Stimulated activated CD4-positive, alpha-beta T cell treated with anti-CD3 and anti-CD28 coated beads, Interleukin-1b, Interleukin-23, amount 100 ng/mL, for 48 hours (primary cell): ENCODE data around the gene RFX3.

Experiments
- DNase-seq: peaks from one replicate; pipeline ENCODE4 v3.0.0-alpha.2; 2020

Gene RFX3

GRCh38 chr9:3513265-3513818 is 12.5 kb downstream of the RFX3 start:
- no peak for DNase-seq

- DNase-seq = no peak
Measured at GRCh38 chr9:3511551-3511950, 14.2 kb downstream of the RFX3 start.

DNA sequence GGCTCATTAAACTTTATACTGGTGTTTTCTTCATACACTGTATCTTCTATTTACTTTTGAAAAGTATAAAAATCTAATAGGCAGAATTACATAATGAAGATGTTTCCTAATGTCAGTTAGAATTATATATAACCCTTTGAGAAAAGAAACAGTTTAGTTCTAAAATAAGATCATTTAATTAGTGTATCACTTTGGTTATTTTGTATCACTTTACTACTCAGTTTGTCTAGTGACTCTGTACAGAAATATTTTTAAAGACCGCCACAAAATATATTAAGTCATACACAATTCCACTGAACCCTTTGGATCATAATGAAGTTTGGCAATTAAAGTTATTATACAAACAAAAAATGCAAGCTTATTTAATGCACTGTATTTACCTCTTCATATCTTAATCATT is 15.0 kb downstream of the RFX3 start:
- DNase-seq = no peak

GRCh38 chr9:3509926-3510325 is 15.9 kb downstream of the RFX3 start:
- no peak for DNase-seq

GRCh38 chr9:3508521-3509291 is 17.1 kb downstream of the RFX3 start:
- DNase-seq = no peak

- DNase-seq = no peak
Measured at GRCh38 chr9:3508078-3508431, 17.7 kb downstream of the RFX3 start.

DNA sequence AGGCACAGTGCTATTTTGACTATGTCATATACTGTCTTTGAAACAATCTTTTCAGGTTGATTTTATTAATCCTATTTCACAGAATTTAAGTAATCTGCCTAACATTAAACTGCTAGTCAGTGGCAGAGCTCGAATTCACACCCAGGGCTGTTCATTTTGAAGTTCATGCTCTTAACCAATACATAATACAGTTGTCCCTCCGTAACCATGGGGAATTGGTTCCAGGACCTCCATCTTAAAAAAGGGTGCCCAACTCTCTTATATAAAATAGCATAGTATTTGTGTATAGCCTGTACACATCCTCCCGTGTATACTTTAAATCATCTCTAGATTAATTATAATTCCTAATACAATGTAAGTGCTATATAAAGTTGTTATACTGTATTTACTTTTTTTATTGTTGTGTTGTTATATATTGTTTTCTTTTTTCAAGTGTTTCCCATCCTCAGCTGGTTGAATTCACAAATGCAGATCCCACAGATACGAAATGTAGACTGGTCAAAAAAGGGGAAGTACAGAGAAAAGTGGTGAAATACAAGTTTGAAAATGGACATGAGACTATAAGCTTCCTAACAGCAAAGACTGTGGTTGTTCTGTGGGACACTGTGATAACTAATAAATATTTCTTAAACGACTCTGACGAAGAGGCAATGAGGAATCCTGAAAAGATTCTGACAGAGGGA is 18.3 kb downstream of the RFX3 start:
- no peak for DNase-seq

GRCh38 chr9:3506164-3506563 is 19.6 kb downstream of the RFX3 start:
- DNase-seq = no peak

- no peak for DNase-seq
Measured at GRCh38 chr9:3502560-3503398, 23.0 kb downstream of the RFX3 start.

DNA sequence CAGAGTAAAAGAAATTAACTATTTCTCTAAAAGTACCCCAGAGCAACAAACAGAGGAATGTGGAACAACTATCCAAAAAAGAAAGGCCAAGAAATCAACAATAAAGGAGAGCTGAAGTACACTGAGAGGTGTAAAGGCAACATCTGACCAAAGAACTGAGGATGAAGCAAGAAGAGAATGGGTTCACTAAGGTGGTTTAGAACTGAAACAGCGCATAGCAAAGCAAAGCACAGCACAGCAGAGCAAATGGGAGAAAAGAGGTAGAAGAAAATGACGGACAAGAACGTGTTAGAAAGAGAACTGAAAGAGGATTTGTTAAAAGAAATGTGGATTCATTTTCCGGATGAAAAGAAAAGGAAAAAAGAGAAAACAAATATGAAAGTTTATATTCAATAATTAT is 25.8 kb downstream of the RFX3 start:
- DNase-seq = no peak

- DNase-seq = no peak
Measured at GRCh38 chr9:3498691-3499090, 27.1 kb downstream of the RFX3 start.

- DNase-seq = no peak
Measured at GRCh38 chr9:3497857-3498256, 27.9 kb downstream of the RFX3 start.

- DNase-seq = no peak
Measured at GRCh38 chr9:3497401-3497800, 28.4 kb downstream of the RFX3 start.

- DNase-seq = no peak
Measured at GRCh38 chr9:3495855-3496254, 29.9 kb downstream of the RFX3 start.

GRCh38 chr9:3492214-3492613 is 33.6 kb downstream of the RFX3 start:
- DNase-seq = no peak

DNA sequence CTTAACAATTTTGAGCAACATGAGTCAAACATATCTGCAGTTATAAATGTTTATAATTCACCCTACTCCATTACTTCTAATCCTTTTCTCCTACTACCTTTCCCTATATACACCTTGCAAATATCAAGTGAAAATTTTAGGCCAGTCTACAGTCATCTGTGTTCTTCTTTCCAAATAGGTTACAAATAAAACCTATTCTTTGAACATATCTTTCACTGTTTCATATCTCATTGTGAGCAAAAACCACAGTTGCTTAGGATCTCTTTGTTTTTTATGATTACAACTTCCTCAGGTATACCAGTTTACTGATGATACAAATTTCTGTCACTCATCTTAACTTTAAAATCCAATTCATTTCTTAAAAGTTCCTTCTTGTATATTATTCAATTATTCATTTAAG is 34.4 kb downstream of the RFX3 start:
- no peak for DNase-seq

DNA sequence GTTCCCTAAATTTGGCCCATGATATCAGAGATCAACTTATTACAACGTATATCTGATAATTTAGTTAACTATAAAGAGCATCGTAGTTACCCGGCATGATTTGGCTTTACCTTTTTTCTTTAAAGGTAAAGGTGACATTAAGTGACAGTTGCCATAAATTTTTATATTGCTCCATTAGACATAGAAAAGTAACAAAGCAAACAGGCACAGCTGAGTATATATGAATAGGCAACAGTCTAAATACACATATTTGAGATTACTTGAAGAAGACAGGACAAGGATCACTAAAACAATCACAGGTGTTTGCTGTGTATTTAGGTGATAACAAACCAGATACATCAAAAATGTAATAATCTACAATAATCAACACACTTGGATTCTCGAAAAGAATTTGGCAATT is 34.8 kb downstream of the RFX3 start:
- DNase-seq = no peak

- DNase-seq = no peak
Measured at GRCh38 chr9:3482578-3482977, 43.2 kb downstream of the RFX3 start.

DNA sequence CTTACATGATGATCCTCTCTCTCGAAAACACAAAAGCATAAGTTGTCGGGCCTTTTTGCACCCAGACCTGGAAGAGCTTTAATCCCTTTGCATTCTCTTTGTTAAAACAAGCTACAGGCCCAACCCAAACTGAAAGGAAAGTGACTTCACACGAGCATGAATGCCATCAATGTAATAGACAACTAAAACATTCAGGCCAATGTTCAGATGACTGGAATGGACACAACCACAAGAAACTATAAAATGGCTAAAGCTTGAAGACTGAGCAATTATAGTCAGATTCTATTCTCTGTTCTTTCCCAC is 45.5 kb downstream of the RFX3 start:
- DNase-seq = no peak

DNA sequence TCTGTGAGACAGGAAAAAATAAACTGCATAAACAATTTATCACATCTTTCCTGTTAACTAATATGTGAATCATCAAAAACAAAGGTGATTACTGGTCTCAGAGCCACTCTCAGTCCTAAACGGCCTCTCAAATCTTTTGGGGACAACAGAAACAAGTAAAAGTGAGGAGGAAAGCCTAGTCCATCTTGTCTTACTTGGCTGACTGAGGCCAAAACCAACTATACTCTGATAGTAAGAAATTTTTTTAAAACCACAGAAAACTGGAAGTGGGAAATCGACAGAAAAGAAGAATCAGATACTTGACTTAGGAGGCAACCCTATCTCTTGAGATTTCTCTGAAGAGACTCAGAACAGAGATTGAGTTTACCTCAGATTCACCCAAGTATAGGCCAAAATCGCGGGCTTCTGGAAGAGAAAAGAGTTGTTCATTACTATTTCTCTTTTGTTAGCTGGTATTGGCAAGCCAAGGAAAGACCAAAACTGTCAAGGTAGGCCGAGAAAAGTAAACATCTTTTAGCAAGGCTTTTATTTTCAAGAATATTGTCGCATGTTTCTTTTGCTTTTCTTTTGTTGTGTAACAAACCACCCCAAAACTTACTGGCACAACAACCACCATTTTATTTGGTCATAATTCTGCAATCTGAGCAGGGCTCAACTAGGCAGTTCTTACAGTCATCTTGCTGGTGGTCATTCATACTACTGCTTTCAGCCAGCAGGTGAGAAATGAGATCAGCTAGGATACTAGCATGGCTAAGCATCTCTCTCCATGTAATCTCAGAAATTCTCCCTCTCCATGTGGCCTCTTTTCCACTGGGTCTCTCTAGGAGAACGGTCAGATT is 46.1 kb downstream of the RFX3 start:
- no peak for DNase-seq

GRCh38 chr9:3478549-3478953 is 47.2 kb downstream of the RFX3 start:
- no peak for DNase-seq

DNA sequence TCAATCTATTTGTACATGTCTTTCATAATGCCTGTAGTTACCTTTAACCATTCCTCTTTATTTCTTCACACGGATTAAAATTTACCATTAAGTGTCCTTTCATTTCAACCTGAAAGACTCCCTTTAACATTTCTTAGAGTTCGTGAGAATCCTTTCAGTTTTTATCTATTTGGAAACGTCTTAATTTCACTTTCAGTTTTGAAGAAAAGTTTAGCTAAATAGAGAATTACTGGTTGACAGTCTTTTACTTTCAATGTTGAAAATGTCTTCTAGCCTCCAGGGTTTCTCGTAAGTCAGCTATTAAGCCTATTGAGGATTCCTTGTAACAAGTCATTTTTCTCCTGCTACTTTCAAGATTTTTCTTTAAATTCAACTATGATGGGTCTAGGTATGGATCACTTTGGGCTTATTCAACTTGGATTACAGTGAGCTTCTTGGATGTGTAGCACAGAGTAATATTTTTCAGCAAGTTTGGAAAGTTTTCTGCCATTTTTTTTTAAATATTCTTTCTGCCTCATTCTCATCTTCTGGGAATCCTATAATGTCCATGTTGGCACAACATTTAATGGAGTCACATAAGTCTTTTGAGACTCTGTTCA is 48.5 kb downstream of the RFX3 start:
- no peak for DNase-seq
